H1 (cell line): ENCODE data around the gene CPSF2. TPM values are rescaled to one million over a fixed set of nuclear protein-coding genes. Genes with fewer than 3 reads are reported as not detected.

Source experiments
- CTCF ChIA-PET: fragments of 300-600 bp; sonication (Branson Sonifier 250); formaldehyde crosslinking; loops from one replicate; lab custom pipeline; 2021; ENCODE audit not compliant: partially characterized antibody; lab: Charles Lee
- POLR2A ChIA-PET: fragments of 300-600 bp; sonication (Branson Sonifier 250); formaldehyde crosslinking; loops from one replicate; lab custom pipeline; 2021; ENCODE audit warnings: inconsistent platforms; ENCODE audit not compliant: partially characterized antibody; lab: Charles Lee
- DNase-seq, 2 experiments: peaks; one replicate each; pipeline versions ENCODE4 v3.0.0 to v3.0.0-alpha.2; 2010 to 2022; ENCODE audit warnings: low spot score in 2 of 2, low read depth in 1 of 2, mixed read lengths in 1 of 2
- FAIRE-seq: peaks from 2 replicates; lab custom pipeline; 2011; peaks lifted over from hg19 to GRCh38; lab: Jason Lieb, UNC
- H2AFZ ChIP-seq: 2 replicates; pipeline ENCODE4 v1.8.1; 2012; ENCODE audit warnings: low read length, inconsistent platforms
- H2AK5ac ChIP-seq: 2 replicates; pipeline ENCODE4 v1.6.1; 2013; ENCODE audit warnings: low read depth, low read length
- H2BK120ac ChIP-seq: replicated peaks from 2 replicates; pipeline ENCODE3; 2013; ENCODE audit warnings: low read depth, low read length, inconsistent platforms
- H2BK12ac ChIP-seq: 2 replicates; pipeline ENCODE4 v1.6.1; 2013; ENCODE audit warnings: low read depth, low read length
- H2BK15ac ChIP-seq: 2 replicates; pipeline ENCODE4 v1.6.1; 2013; ENCODE audit warnings: low read length
- H2BK20ac ChIP-seq: 2 replicates; pipeline ENCODE4 v1.6.1; 2013; ENCODE audit warnings: low read length
- H2BK5ac ChIP-seq: 2 replicates; pipeline ENCODE4 v1.6.1; 2013; ENCODE audit warnings: low read depth, low read length
- H3K14ac ChIP-seq: 2 replicates; pipeline ENCODE4 v1.6.1; 2013; ENCODE audit warnings: inconsistent platforms; ENCODE audit not compliant: insufficient read length
- H3K18ac ChIP-seq: 2 replicates; pipeline ENCODE4 v1.6.1; 2013; ENCODE audit warnings: low read length; ENCODE audit errors: extremely low read depth
- H3K23ac ChIP-seq: 2 replicates; pipeline ENCODE4 v1.6.1; 2013; ENCODE audit warnings: inconsistent platforms; ENCODE audit not compliant: insufficient read length
- H3K23me2 ChIP-seq: 2 replicates; pipeline ENCODE4 v1.6.1; 2013; ENCODE audit warnings: low read depth, low read length
- H3K27ac ChIP-seq: 2 replicates; pipeline ENCODE4 v1.6.1; 2011; ENCODE audit warnings: low read depth, low read length, inconsistent platforms
- H3K27me3 ChIP-seq, 4 experiments: replicated peaks in 1 of 4; 1 replicate in 1 of 4; 2 replicates in 3 of 4; pipeline versions ENCODE4 v1.6.1 to v1.8.1; 2011 to 2013; ENCODE audit warnings: low read length in 3 of 4, mild to moderate bottlenecking in 3 of 4, inconsistent platforms in 2 of 4, mixed read lengths in 2 of 4, moderate library complexity in 1 of 4; ENCODE audit not compliant: control insufficient read depth in 3 of 4, insufficient read depth in 3 of 4; ENCODE audit errors: extremely low read depth in 1 of 4
- H3K36me3 ChIP-seq, 4 experiments: 2 replicates each; pipeline versions ENCODE4 v1.6.1 to v1.8.1; 2011 to 2013; ENCODE audit warnings: mild to moderate bottlenecking in 4 of 4, low read length in 3 of 4, moderate library complexity in 2 of 4, control low read depth in 1 of 4, inconsistent platforms in 1 of 4; ENCODE audit not compliant: insufficient read depth in 4 of 4, control insufficient read depth in 2 of 4
- H3K4ac ChIP-seq: replicated peaks from 2 replicates; pipeline ENCODE3; 2013; ENCODE audit warnings: low read length, low read depth, mixed read lengths, inconsistent platforms; ENCODE audit not compliant: insufficient read length
- H3K4me1 ChIP-seq, 4 experiments: replicated peaks in 1 of 4; 1 replicate in 1 of 4; 2 replicates in 3 of 4; pipeline versions ENCODE4 v1.6.1 to v1.8.1; 2011 to 2013; ENCODE audit warnings: low read length in 3 of 4, inconsistent platforms in 2 of 4, mixed read lengths in 1 of 4; ENCODE audit not compliant: insufficient read depth in 4 of 4, control insufficient read depth in 3 of 4
- H3K4me2 ChIP-seq, 2 experiments: 2 replicates each; pipeline versions ENCODE4 v1.6.1 to v1.8.1; 2011 to 2013; ENCODE audit warnings: low read depth in 2 of 2, low read length in 2 of 2, control low read depth in 1 of 2, inconsistent platforms in 1 of 2, mild to moderate bottlenecking in 1 of 2; ENCODE audit not compliant: insufficient read depth in 1 of 2
- H3K4me3 ChIP-seq, 4 experiments: fragments of 200-600, 300-600 bp in 1 of 4; sonication (generic), shearing (Covaris generic), sonication (Bioruptor Twin) in 1 of 4; 2 replicates each; pipeline versions ENCODE4 v1.5.1 to v1.8.1; 2011 to 2016; ENCODE audit warnings: low read length in 4 of 4, low read depth in 3 of 4, control low read depth in 2 of 4, inconsistent platforms in 2 of 4, mild to moderate bottlenecking in 2 of 4, mixed read lengths in 1 of 4, moderate library complexity in 1 of 4; ENCODE audit not compliant: insufficient read depth in 2 of 4; ENCODE audit errors: extremely low read depth in 1 of 4
- H3K56ac ChIP-seq: replicated peaks from 2 replicates; pipeline ENCODE3; 2013; ENCODE audit warnings: low read depth, mild to moderate bottlenecking, mixed read lengths, low read length, inconsistent platforms; ENCODE audit not compliant: insufficient read length
- H3K79me1 ChIP-seq: 2 replicates; pipeline ENCODE4 v1.6.1; 2013; ENCODE audit warnings: low read depth, low read length, control low read depth
- H3K79me2 ChIP-seq, 2 experiments: 2 replicates each; pipeline versions ENCODE4 v1.6.1 to v1.8.1; 2012 to 2013; ENCODE audit warnings: low read length in 2 of 2, mild to moderate bottlenecking in 2 of 2, inconsistent platforms in 1 of 2; ENCODE audit not compliant: insufficient read depth in 2 of 2, control insufficient read depth in 1 of 2
- H3K9ac ChIP-seq, 4 experiments: replicated peaks in 1 of 4; 1 replicate in 1 of 4; 2 replicates in 3 of 4; pipeline versions ENCODE4 v1.6.1 to v1.8.1; 2011 to 2013; ENCODE audit warnings: low read depth in 3 of 4, low read length in 3 of 4, control low read depth in 2 of 4, mild to moderate bottlenecking in 2 of 4, moderate library complexity in 2 of 4, inconsistent platforms in 1 of 4; ENCODE audit errors: extremely low read depth in 1 of 4
- H3K9me3 ChIP-seq, 2 experiments: 2 replicates each; pipeline versions ENCODE4 v1.6.1 to v1.8.1; 2012 to 2013; ENCODE audit warnings: mild to moderate bottlenecking in 2 of 2, moderate library complexity in 2 of 2, control low read depth in 1 of 2, inconsistent platforms in 1 of 2, low read depth in 1 of 2, low read length in 1 of 2, mixed read lengths in 1 of 2; ENCODE audit not compliant: insufficient read depth in 2 of 2
- H4K20me1 ChIP-seq, 2 experiments: replicated peaks in 1 of 2; 2 replicates each; pipeline versions ENCODE3 to v1.8.1; 2011 to 2013; ENCODE audit warnings: inconsistent platforms in 2 of 2, low read length in 2 of 2, mild to moderate bottlenecking in 1 of 2; ENCODE audit not compliant: insufficient read depth in 2 of 2, control insufficient read depth in 1 of 2
- H4K5ac ChIP-seq: 2 replicates; pipeline ENCODE4 v1.6.1; 2013; ENCODE audit warnings: low read length, low read depth, mixed read lengths, inconsistent platforms; ENCODE audit not compliant: insufficient read length
- H4K8ac ChIP-seq: 2 replicates; pipeline ENCODE4 v1.8.0; 2013; ENCODE audit warnings: mild to moderate bottlenecking, moderate library complexity, low read length, inconsistent platforms; ENCODE audit not compliant: insufficient read depth; ENCODE audit errors: extremely low read depth
- H4K91ac ChIP-seq: replicated peaks from 2 replicates; pipeline ENCODE3; 2013; ENCODE audit warnings: low read length, mixed read lengths, inconsistent platforms; ENCODE audit not compliant: insufficient read length
- BCL11A ChIP-seq, 2 experiments: IDR thresholded peaks; one replicate each; pipeline ENCODE4 v1.6.1; 2011; ENCODE audit warnings: low read depth in 2 of 2, low read length in 2 of 2, mild to moderate bottlenecking in 2 of 2
- BRCA1 ChIP-seq: IDR thresholded peaks from 2 replicates; pipeline ENCODE4 v1.6.1; 2012; ENCODE audit warnings: low read depth, low read length, improper control_type of control experiment
- CTBP2 ChIP-seq: IDR thresholded peaks from 2 replicates; pipeline ENCODE4 v1.7.0; 2011; ENCODE audit warnings: borderline replicate concordance, mild to moderate bottlenecking, moderate library complexity, mixed read lengths, low read length; ENCODE audit not compliant: insufficient read depth, insufficient read length
- EGR1 ChIP-seq: IDR thresholded peaks from 2 replicates; pipeline ENCODE4 v1.6.1; 2011; ENCODE audit warnings: low read depth, low read length, borderline replicate concordance
- JUN ChIP-seq: IDR thresholded peaks from 2 replicates; pipeline ENCODE4 v1.6.1; 2011; ENCODE audit warnings: low read depth, mild to moderate bottlenecking, improper control_type of control experiment, low read length
- KDM5A ChIP-seq: fragments of 200-600 bp; IDR thresholded peaks from 2 replicates; pipeline ENCODE4 v1.7.1; 2012; ENCODE audit warnings: mild to moderate bottlenecking, low read length, inconsistent platforms, mixed read lengths
- NANOG ChIP-seq: IDR thresholded peaks from 2 replicates; pipeline ENCODE4 v1.6.1; 2011; ENCODE audit warnings: low read length, low read depth, mild to moderate bottlenecking, inconsistent platforms; ENCODE audit not compliant: insufficient read depth, poor library complexity, severe bottlenecking
- RBBP5 ChIP-seq: IDR thresholded peaks from 2 replicates; pipeline ENCODE4 v1.7.1; 2012; ENCODE audit warnings: low read depth, mild to moderate bottlenecking, inconsistent platforms, low read length, moderate library complexity, borderline replicate concordance
- RNF2 ChIP-seq: fragments of 200-900, 300-1000 bp; sonication (generic); IDR thresholded peaks from 2 replicates; pipeline ENCODE4 v1.7.1; 2016; ENCODE audit warnings: borderline replicate concordance, low read depth, mild to moderate bottlenecking, antibody characterized with exemption, low read length; ENCODE audit not compliant: poor library complexity, severe bottlenecking; ENCODE audit errors: missing control alignments
- SP2 ChIP-seq: IDR thresholded peaks from 2 replicates; pipeline ENCODE4 v1.6.1; 2012; ENCODE audit warnings: mild to moderate bottlenecking, low read length, inconsistent platforms
- ZNF274 ChIP-seq: IDR thresholded peaks from 2 replicates; pipeline ENCODE4 v1.7.0; 2012; ENCODE audit warnings: low read length, borderline replicate concordance; ENCODE audit errors: extremely low read depth
- WGBS, 2 experiments: shearing (Covaris generic) in 1 of 2; methylation state at CpG; one replicate each; pipeline versions ENCODE4 v1.1.6 to v1.1.7; 2013 to 2015; ENCODE audit warnings: low lambda C conversion rate in 2 of 2, mixed read lengths in 2 of 2, inconsistent platforms in 1 of 2, low coverage in 1 of 2, missing lambda C conversion rate in 1 of 2; ENCODE audit not compliant: insufficient replicate concordance in 2 of 2, insufficient coverage in 1 of 2, insufficient read length in 1 of 2; ENCODE audit errors: extremely low coverage in 1 of 2, missing lambda C conversion rate in 1 of 2; 5-methylcytosine and 5-hydroxymethylcytosine counted together
- polyA plus RNA-seq, 7 experiments: library from polyadenylated mRNA; depleted of rRNA in 3 of 7; stranded (reverse) in 5 of 7; unstranded in 2 of 7; fragments of >200 nt in 5 of 7; fragments of 200-250 nt in 2 of 7; gene quantifications; 1 replicate in 5 of 7; 2 replicates in 1 of 7; 4 replicates in 1 of 7; pipeline versions ENCODE4 v1.2.1 to v1.2.3, GENCODE V29; 2011 to 2013; ENCODE audit warnings: missing spikeins in 2 of 7, mixed read lengths in 2 of 7
- total RNA-seq: library from RNA; stranded (reverse); fragmentation: NEBNext Ultra II Directional; extraction: Animal tissue kit (Norgen Biotek cat#: 25700); gene quantifications from 2 replicates; pipeline ENCODE4 v1.2.1, GENCODE V29; 2021
- TF ChIP-seq, protein P1 (sequence below): IDR thresholded peaks from 2 replicates; pipeline ENCODE4 v1.6.1; 2011; ENCODE audit warnings: low read depth, mild to moderate bottlenecking, low read length; ENCODE audit not compliant: insufficient read depth

The CPSF2 gene
- total and polyA plus RNA-seq, 2 of the 8 experiments (the other 6 are each of a cell fraction or from before 2014, with no cell fraction given): 11.3 to 130 TPM

DNA sequence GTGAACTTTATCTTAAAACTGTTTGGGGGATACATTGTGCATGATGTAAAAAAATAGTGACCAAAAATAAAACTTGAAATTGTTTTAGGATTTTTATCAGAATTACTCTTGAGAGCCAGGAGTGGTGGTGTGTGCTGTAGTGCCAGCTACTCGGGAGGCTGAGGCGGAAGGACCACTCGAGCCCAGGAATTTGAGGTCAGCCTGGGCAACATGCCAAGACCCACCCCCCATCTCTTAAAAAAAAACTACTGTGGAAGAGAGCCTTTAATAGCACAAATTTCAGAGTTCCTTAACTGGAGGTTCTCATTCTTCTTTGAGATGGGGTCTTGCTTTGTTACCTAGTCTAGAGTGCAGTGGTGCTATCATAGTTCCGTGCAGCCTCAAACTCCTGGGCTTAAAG is 21.5 kb downstream of the CPSF2 start:
- Histone ChIP-seq H3K4ac (no peak overlapping the region), H2BK20ac (no peak overlapping the region), H3K56ac (no peak overlapping the region), H4K5ac (no peak overlapping the region), H3K9me3 (no peaks in the 10 kb centered on the region), H4K91ac (no peak overlapping the region), H3K4me2 (no peak overlapping the region), H2BK120ac (no peak overlapping the region), H2AFZ (no peak overlapping the region), H2BK12ac (no peak overlapping the region), H3K27me3 (no peaks in the 10 kb centered on the region), H3K79me2 (no peaks in the 10 kb centered on the region), H3K36me3 (peaks cover 24 to 83% (median 57%) of the 10 kb centered on the region in 4 experiments), H3K9ac (no peak overlapping the region), H3K23me2 (no peaks in the 10 kb centered on the region), H3K27ac (no peak overlapping the region), H2BK5ac (no peak overlapping the region), H3K4me3 (no peak overlapping the region), H3K18ac (no peak overlapping the region), H2BK15ac (no peak overlapping the region), H3K79me1 (no peaks in the 10 kb centered on the region; the same call in 1 of the 2 replicates), H4K8ac (no peak overlapping the region), H3K14ac (no peak overlapping the region), H2AK5ac (no peak overlapping the region), H4K20me1 (peaks cover 0 to 2% of the 10 kb centered on the region in 2 experiments), H3K23ac (no peak overlapping the region), H3K4me1 (no peaks in the 10 kb centered on the region)
- FAIRE-seq (no peak), DNase-seq (no peak)
- CTCF ChIA-PET: interaction anchor here (1.5 kb wide), 1 partner anchor 13 kb away, joined by 3 read pairs; no protein-coding TSS in a partner anchor
- no peak for TF ChIP-seq NANOG
- TF ChIP-seq BCL11A (IDR thresholded peaks at IDR 0.05; ENCODE audit: low read depth in 2 of 2, low read length in 2 of 2): no peak
- TF ChIP-seq, protein P1, sequence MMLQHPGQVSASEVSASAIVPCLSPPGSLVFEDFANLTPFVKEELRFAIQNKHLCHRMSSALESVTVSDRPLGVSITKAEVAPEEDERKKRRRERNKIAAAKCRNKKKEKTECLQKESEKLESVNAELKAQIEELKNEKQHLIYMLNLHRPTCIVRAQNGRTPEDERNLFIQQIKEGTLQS: no peak
- no peak for TF ChIP-seq RNF2
- TF ChIP-seq RBBP5: no peak
- no peak for TF ChIP-seq BRCA1
- no peak for TF ChIP-seq CTBP2
- TF ChIP-seq JUN: no peak
- no peak for TF ChIP-seq SP2
- TF ChIP-seq KDM5A: no peak
- no peak for TF ChIP-seq ZNF274
- no peak for TF ChIP-seq EGR1
- POLR2A ChIA-PET: no interaction called here
- 90% methylated on average over 4 of the region's 4 CpGs; no CpG with 5 or more reads in 1 of the 2 experiments for WGBS, 2 experiments
